ENCODE data around the gene ALPP.
"Not testable (repeated sequence)": the region's sequence is repeated elsewhere in the genome, so short reads cannot be mapped to it uniquely, and the experiment has no call there.

ALPP gene

DNA sequence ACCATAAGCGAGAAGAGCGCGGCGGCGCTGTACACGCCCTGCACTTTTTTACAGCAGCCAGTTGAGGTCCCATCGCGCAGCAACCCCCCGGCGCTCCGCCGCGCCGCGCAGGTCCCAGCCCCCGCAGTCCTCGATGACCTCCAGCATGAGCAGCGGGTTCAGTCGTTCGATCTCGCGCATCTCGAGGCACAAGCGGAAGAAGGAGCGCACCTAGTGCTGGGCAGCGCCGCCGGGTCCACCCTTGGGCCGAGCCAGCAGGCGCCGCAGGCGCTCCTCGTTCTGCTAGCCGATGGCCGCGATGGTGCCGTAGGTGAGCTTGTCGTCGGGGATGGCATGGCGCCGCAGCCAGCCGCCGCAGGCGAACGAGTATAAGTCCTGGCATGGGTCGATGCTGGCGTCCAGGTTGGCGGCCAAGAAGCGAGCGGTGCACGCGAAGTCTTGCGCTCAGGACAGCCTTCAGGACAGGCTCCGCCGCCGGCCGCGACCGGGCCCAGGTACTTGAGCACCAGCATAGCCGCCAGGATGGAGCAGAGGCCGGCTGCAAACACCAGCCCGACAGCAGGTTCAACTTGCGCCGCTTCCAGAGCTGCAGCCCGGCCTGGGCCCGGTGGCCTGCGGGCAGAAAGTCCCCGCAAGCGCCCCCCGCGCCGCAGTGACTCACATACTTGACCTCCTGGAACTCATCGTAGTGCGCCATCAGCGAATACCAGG, 8.3 kb downstream of the ALPP start:
- H3K4me1 ChIP-seq (ENCODE audit: control insufficient read depth, insufficient read depth, low read length) = peaks cover 34% of the 10 kb centered on the region
- peak overlapping the region; percentile 73 for H3K9ac ChIP-seq (ENCODE audit: low read length)
- no peaks in the 10 kb centered on the region for H3K36me3 ChIP-seq (ENCODE audit: control insufficient read depth, insufficient read depth, low read length)
- H3K27ac ChIP-seq (ENCODE audit: low read depth, low read length) = no peak overlapping the region
- H3K27me3 ChIP-seq (ENCODE audit: control insufficient read depth, insufficient read depth, low read length) = peaks cover 69% of the 10 kb centered on the region
- H3K4me3 ChIP-seq (ENCODE audit: low read depth, low read length) = peak overlapping the region; percentile 65
- H3K9me3 ChIP-seq (ENCODE audit: control insufficient read depth, insufficient read depth, low read depth, low read length) = no peaks in the 10 kb centered on the region

DNA sequence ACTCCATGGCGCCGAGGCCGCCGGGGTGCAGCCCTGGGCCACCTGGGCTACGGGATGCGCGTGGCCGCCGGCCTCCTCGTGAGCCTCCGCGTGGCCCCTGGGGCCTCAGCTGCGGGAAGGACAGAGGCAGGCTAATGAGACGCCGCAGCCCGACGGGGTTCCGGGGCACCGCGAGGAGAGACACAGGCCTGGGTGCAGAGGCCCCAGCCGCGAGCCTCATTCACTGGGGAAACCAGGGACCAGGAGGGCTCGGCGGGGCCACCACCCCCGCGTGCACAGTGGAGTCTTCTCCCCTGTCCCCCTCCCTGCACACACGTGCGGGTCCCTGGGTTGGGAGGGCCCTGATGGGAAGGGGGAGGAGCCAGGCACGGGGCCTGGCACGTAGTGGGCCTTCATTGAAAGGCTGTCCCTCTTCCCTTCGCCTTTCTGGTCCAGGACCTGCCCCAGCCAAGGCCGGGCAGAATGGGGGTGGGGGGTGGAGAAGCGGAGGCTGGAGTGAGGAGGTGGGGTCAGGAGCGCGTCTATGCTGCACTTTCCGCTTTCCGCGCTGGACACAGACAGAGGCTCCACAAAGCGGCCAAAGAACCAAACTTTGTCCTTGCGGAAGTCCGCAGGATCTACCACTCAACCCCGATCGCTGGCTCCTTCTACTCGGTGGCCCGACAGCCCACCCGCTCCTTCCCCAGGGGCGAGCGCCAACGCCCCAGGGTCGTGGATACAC, 9.1 kb downstream of the ALPP start:
- no peak overlapping the region for H3K27ac ChIP-seq (ENCODE audit: low read depth, low read length)
- H3K36me3 ChIP-seq (ENCODE audit: control insufficient read depth, insufficient read depth, low read length) = no peaks in the 10 kb centered on the region
- H3K4me1 ChIP-seq (ENCODE audit: control insufficient read depth, insufficient read depth, low read length) = peaks cover 29% of the 10 kb centered on the region
- H3K9ac ChIP-seq (ENCODE audit: low read length) = peak overlapping the region; percentile 38
- no peaks in the 10 kb centered on the region for H3K9me3 ChIP-seq (ENCODE audit: control insufficient read depth, insufficient read depth, low read depth, low read length)
- peaks cover 69% of the 10 kb centered on the region for H3K27me3 ChIP-seq (ENCODE audit: control insufficient read depth, insufficient read depth, low read length)
- peak overlapping the region; percentile 65 for H3K4me3 ChIP-seq (ENCODE audit: low read depth, low read length)

GRCh38 chr2:232388324-232388891, 9.9 kb downstream of the ALPP start:
- Histone ChIP-seq H3K27me3 (ENCODE audit: control insufficient read depth, insufficient read depth, low read length) (peaks cover 69% of the 10 kb centered on the region), H3K27ac (ENCODE audit: low read depth, low read length) (no peak overlapping the region), H3K4me1 (ENCODE audit: control insufficient read depth, insufficient read depth, low read length) (peaks cover 29% of the 10 kb centered on the region), H3K36me3 (ENCODE audit: control insufficient read depth, insufficient read depth, low read length) (no peaks in the 10 kb centered on the region), H3K4me3 (ENCODE audit: low read depth, low read length) (peak overlapping the region; percentile 65), H3K9me3 (ENCODE audit: control insufficient read depth, insufficient read depth, low read depth, low read length) (no peaks in the 10 kb centered on the region), H3K9ac (ENCODE audit: low read length) (peak overlapping the region; percentile 51)

DNA sequence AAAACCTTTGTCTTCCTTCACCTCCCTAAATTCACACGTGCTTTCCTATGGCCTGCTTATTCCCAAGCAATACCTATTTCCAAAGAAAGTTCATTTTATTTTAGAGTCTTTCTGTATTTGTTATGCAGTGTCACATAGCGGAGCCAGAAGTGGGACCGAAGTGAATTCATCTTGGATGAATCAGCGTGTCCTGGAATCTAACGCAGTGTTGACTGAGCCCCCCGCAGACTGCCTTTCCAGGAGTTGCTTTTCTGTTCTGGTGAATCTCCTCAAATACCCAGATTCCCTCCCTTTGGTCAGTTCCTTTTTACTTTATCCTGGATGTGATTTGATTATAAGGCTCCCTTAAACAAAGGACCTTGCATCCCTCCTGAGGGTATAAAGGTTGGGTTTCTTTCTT, 10.8 kb downstream of the ALPP start:
- Histone ChIP-seq H3K9me3 (ENCODE audit: control insufficient read depth, insufficient read depth, low read depth, low read length) (no peaks in the 10 kb centered on the region), H3K27me3 (ENCODE audit: control insufficient read depth, insufficient read depth, low read length) (peaks cover 64% of the 10 kb centered on the region), H3K4me3 (ENCODE audit: low read depth, low read length) (0 out of 2 replicates have a peak overlapping the region, but pooled peaks have one; percentile 65), H3K9ac (ENCODE audit: low read length) (no peak overlapping the region), H3K27ac (ENCODE audit: low read depth, low read length) (no peak overlapping the region), H3K36me3 (ENCODE audit: control insufficient read depth, insufficient read depth, low read length) (no peaks in the 10 kb centered on the region), H3K4me1 (ENCODE audit: control insufficient read depth, insufficient read depth, low read length) (peaks cover 29% of the 10 kb centered on the region)

DNA sequence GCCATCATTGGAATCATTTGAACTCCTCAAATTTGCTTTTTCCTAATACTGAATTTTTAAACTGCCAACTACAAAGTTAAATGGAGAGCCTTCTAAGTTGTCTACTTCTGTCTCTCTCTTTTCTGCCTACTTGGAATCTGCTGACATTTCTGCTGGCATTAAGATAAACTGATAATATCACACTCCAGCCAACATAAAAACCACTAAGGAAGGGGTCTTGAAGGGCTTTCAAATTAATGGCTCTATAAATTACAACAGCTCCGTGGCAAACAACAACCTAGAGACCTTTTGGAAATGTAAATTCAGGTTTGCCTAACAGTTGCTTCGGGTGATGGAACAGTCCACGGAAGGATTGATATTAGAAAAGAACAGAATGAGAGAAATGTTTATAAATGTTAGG, 12.1 kb downstream of the ALPP start:
- Histone ChIP-seq H3K36me3 (ENCODE audit: control insufficient read depth, insufficient read depth, low read length) (no peaks in the 10 kb centered on the region), H3K9ac (ENCODE audit: low read length) (no peak overlapping the region), H3K9me3 (ENCODE audit: control insufficient read depth, insufficient read depth, low read depth, low read length) (no peaks in the 10 kb centered on the region), H3K27ac (ENCODE audit: low read depth, low read length) (no peak overlapping the region), H3K4me1 (ENCODE audit: control insufficient read depth, insufficient read depth, low read length) (peaks cover 28% of the 10 kb centered on the region), H3K27me3 (ENCODE audit: control insufficient read depth, insufficient read depth, low read length) (peaks cover 53% of the 10 kb centered on the region), H3K4me3 (ENCODE audit: low read depth, low read length) (no peak overlapping the region)

DNA sequence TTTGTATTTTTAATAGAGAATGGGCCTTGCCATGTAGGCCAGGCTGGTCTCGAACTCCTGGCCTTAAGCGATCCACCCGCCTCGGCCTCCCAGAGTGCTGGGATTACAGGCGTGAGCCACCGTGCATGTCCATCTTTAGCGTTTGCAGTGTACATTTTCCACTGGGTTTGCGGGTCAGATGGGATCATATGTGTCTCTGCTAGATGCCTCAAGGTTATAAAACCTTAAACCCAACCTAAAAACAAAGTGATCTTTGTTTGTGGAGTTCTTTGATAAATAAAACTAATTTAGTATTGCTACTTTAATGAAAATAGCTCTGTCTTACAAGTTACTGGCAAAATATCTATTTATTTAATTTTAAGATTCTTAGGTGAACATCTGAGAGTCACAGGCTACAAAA, 15.0 kb downstream of the ALPP start:
- Histone ChIP-seq H3K36me3 (ENCODE audit: control insufficient read depth, insufficient read depth, low read length) (no peaks in the 10 kb centered on the region), H3K9ac (ENCODE audit: low read length) (no peak overlapping the region), H3K4me1 (ENCODE audit: control insufficient read depth, insufficient read depth, low read length) (peaks cover 21% of the 10 kb centered on the region), H3K9me3 (ENCODE audit: control insufficient read depth, insufficient read depth, low read depth, low read length) (no peaks in the 10 kb centered on the region), H3K27me3 (ENCODE audit: control insufficient read depth, insufficient read depth, low read length) (peaks cover 24% of the 10 kb centered on the region), H3K4me3 (ENCODE audit: low read depth, low read length) (no peak overlapping the region), H3K27ac (ENCODE audit: low read depth, low read length) (no peak overlapping the region)

DNA sequence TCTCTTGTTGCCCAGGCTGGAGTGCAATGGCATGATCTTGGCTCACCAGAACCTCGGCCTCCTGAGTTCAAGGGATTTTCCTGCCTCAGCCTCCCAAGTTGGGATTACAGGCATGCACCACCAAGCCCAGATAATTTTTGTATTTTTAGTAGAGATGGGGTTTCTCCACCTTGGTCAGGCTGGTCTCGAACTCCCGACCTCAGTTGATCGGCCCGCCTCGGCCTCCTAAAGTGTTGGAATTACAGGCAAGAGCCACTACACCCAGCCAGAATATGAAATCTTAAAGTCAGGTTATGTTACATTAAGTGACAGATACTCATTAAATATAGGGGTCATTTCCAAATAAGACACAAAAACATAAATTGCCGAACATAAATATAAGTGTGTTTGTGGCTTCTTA, 15.9 kb downstream of the ALPP start:
- H3K27ac ChIP-seq (ENCODE audit: low read depth, low read length); H3K9me3 ChIP-seq (ENCODE audit: control insufficient read depth, insufficient read depth, low read depth, low read length); H3K9ac ChIP-seq (ENCODE audit: low read length); H3K4me3 ChIP-seq (ENCODE audit: low read depth, low read length); H3K36me3 ChIP-seq (ENCODE audit: control insufficient read depth, insufficient read depth, low read length): not testable (repeated sequence)
- H3K4me1 ChIP-seq (ENCODE audit: control insufficient read depth, insufficient read depth, low read length) = peaks cover 12% of the 10 kb centered on the region
- peaks cover 16% of the 10 kb centered on the region for H3K27me3 ChIP-seq (ENCODE audit: control insufficient read depth, insufficient read depth, low read length)

DNA sequence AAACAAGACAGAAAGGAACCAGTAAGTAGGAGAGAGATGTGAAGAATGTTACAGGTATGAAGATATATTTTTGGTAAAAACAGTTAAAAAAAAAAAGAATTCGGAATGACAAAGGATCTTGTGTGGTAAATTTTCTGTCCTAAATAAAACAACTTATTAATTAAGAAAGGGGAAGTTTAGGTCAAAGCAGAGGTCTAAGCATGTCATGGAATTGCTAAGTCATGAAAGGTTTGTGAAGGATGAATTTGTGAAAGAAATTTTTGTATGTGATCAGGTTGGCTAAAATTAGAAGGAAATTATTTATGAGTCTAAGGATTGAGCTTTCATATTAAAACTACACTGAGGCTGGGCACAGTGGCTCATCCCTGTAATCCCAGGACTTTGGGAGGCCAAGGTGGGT, 17.0 kb downstream of the ALPP start:
- Histone ChIP-seq H3K36me3 (ENCODE audit: control insufficient read depth, insufficient read depth, low read length) (no peaks in the 10 kb centered on the region), H3K9ac (ENCODE audit: low read length) (no peak overlapping the region), H3K4me1 (ENCODE audit: control insufficient read depth, insufficient read depth, low read length) (peaks cover 5% of the 10 kb centered on the region; the same call in 1 of the 2 replicates), H3K27ac (ENCODE audit: low read depth, low read length) (no peak overlapping the region), H3K4me3 (ENCODE audit: low read depth, low read length) (no peak overlapping the region), H3K27me3 (ENCODE audit: control insufficient read depth, insufficient read depth, low read length) (peaks cover 5% of the 10 kb centered on the region; the same call in 1 of the 2 replicates), H3K9me3 (ENCODE audit: control insufficient read depth, insufficient read depth, low read depth, low read length) (no peaks in the 10 kb centered on the region)

DNA sequence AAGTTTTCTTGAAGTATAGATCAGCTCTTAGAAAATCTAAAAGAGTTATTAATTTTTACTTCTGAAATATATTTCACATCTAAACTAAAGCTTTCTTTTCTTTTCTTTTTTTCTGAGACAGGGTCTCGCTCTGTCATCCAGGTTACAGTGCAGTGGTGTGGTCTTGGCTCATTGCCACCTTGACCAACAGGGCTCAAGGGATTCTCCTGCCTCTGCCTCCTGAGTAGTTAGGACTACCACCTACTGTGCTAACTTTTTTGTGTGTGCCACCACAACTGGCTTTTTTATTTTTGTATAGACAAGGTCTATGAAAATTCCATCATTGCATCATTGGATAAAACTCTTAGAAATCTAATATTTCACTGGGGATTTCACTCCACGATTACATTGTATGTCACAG, 18.1 kb downstream of the ALPP start:
- H3K27me3 ChIP-seq (ENCODE audit: control insufficient read depth, insufficient read depth, low read length) = no peaks in the 10 kb centered on the region
- H3K4me3 ChIP-seq (ENCODE audit: low read depth, low read length) = no peak overlapping the region
- H3K36me3 ChIP-seq (ENCODE audit: control insufficient read depth, insufficient read depth, low read length) = no peaks in the 10 kb centered on the region
- H3K27ac ChIP-seq (ENCODE audit: low read depth, low read length) = no peak overlapping the region
- H3K4me1 ChIP-seq (ENCODE audit: control insufficient read depth, insufficient read depth, low read length) = no peaks in the 10 kb centered on the region
- H3K9me3 ChIP-seq (ENCODE audit: control insufficient read depth, insufficient read depth, low read depth, low read length) = no peaks in the 10 kb centered on the region
- H3K9ac ChIP-seq (ENCODE audit: low read length) = no peak overlapping the region

- Histone ChIP-seq H3K9ac (ENCODE audit: low read length) (no peak overlapping the region), H3K4me3 (ENCODE audit: low read depth, low read length) (no peak overlapping the region), H3K4me1 (ENCODE audit: control insufficient read depth, insufficient read depth, low read length) (no peaks in the 10 kb centered on the region), H3K27ac (ENCODE audit: low read depth, low read length) (no peak overlapping the region), H3K9me3 (ENCODE audit: control insufficient read depth, insufficient read depth, low read depth, low read length) (no peaks in the 10 kb centered on the region), H3K27me3 (ENCODE audit: control insufficient read depth, insufficient read depth, low read length) (no peaks in the 10 kb centered on the region), H3K36me3 (ENCODE audit: control insufficient read depth, insufficient read depth, low read length) (no peaks in the 10 kb centered on the region; the same call in 1 of the 2 replicates)
Measured at GRCh38 chr2:232398293-232399034, 19.9 kb downstream of the ALPP start.

Measured in HUES6 (cell line).